Measurements from ENCODE around the gene SPRR2D.

SPRR2D gene

GRCh38 chr1:153001382-153001781 is 39.5 kb downstream of the SPRR2D start, which contains the start of gene SPRR3:
Gene SPRR3 (plus strand): TSS chr1:153001749. CDS start chr1:153003021, 1,272 bp downstream.
- DNase-seq: no peak

- DNase-seq: no peak
Observed at GRCh38 chr1:153000294-153000693, 40.6 kb downstream of the SPRR2D start.

DNA sequence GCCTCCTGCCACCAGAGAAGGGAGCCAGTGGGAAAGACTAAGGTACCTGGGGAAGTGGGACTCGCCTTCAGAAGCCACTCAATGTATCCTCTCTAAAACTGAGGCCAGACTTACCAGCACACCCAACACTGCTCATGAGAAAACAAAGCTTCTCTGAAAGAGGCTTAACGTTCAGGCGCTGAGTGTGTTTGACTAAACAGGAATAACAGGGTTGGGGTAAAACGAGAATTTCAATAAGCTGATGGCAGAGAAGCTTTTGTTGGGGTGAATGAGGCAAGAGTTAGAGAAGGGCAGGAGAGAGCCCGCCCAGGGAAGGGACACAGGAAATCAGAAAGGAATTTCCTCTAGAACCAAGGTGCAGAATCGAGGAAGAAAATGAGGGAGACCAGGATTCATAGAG is 41.1 kb downstream of the SPRR2D start:
- DNase-seq: no peak

- DNase-seq: no peak
Observed at GRCh38 chr1:152998476-152998875, 42.4 kb downstream of the SPRR2D start.

GRCh38 chr1:152997901-152998300 is 43.0 kb downstream of the SPRR2D start:
- DNase-seq: no peak

DNA sequence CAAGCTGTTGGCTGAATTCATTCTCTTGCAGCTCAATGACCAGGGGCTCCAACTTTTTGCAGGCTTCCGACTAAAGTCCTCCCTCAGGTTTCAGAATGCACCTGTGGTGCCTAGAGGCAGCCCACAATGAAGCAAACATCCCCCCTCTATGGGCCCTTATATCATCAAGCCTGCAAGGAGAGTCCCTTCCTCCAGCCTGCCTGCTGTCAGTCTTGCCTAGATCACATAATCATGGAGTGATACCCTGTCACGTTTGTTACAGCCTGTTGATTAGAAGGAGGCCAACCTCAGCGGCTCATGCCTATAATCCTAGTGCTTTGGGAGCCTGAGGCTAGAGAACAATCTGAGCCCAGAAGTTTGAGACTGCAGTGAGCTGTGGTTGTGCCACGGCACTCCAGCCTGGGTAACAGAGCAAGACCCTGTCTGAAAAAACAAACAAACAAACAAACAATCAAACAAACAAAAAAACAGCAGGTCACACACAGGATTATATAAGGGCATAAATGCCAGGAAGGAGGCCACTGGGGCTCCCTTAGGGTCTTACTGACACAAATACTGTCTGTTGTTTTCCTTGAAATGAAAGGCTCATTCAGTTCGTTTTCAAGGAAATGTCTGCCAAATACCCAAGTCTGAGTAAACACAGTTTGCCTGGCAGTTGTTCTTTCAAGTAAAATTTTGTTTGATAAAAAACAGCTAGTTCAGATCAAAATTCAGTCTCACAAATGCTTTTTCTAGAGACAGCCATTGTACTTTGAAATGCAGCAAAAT is 44.1 kb downstream of the SPRR2D start:
- no peak for DNase-seq

- DNase-seq: no peak
Observed at GRCh38 chr1:152995842-152996241, 45.1 kb downstream of the SPRR2D start.

GRCh38 chr1:152993186-152993585 is 47.7 kb downstream of the SPRR2D start:
- no peak for DNase-seq

All from COR-L47 (cell line).